Ascending aorta (tissue), 2 donors: ENCODE results near the gene ATP11B. TPM values are rescaled to one million over a fixed set of nuclear protein-coding genes. Genes with fewer than 3 reads are reported as not detected.

ENCODE experiments used
- DNase-seq, 2 donors: peaks; one replicate each; pipeline ENCODE4 v3.0.0-alpha.2; 2019; ENCODE audit warnings: low spot score in 2 of 2
- H3K27ac ChIP-seq, 2 donors: fragments of 200-600 bp; sonication (generic); one replicate each; pipeline ENCODE4 v1.5.1; 2016 to 2017; ENCODE audit warnings: mild to moderate bottlenecking in 1 of 2
- H3K27me3 ChIP-seq: fragments of 200-600 bp; sonication (generic); one replicate; pipeline ENCODE4 v1.5.1; 2017
- H3K36me3 ChIP-seq, 2 donors: fragments of 200-600 bp; sonication (generic); one replicate each; pipeline ENCODE4 v1.5.1; 2016
- H3K4me1 ChIP-seq, 2 donors: fragments of 200-600 bp; sonication (generic); one replicate each; pipeline ENCODE4 v1.5.1; 2016 to 2017; ENCODE audit warnings: mild to moderate bottlenecking in 1 of 2
- H3K4me3 ChIP-seq, 2 donors: fragments of 200-600 bp; sonication (generic); one replicate each; pipeline ENCODE4 v1.5.1; 2016 to 2017; ENCODE audit warnings: mild to moderate bottlenecking in 1 of 2
- H3K9me3 ChIP-seq, 2 donors: fragments of 200-600 bp; sonication (generic); one replicate each; pipeline ENCODE4 v1.5.1; 2016
- intact Hi-C: fragments of 100-400 bp; cut with DNase I; formaldehyde crosslinking; loops from one replicate; pipeline ENCODE4 v1.15.1; 2023
- total RNA-seq: library from RNA; depleted of rRNA; stranded (reverse); fragments of >200 nt; gene quantifications from one replicate; pipeline ENCODE4 v1.1.0, GENCODE V29; 2016
- TF ChIP-seq, protein P1 (sequence below), 3 experiments: fragments of 200-600 bp in 2 of 3; fragments of 450-650 bp in 1 of 3; sonication (generic) in 2 of 3; IDR thresholded peaks; one replicate each; pipeline ENCODE4 v1.5.1; 2016 to 2019; ENCODE audit warnings: antibody characterized with exemption in 3 of 3, mild to moderate bottlenecking in 1 of 3, moderate library complexity in 1 of 3

The ATP11B gene
- total RNA-seq, 1 donor from 2014 or later, result 117 TPM

DNA sequence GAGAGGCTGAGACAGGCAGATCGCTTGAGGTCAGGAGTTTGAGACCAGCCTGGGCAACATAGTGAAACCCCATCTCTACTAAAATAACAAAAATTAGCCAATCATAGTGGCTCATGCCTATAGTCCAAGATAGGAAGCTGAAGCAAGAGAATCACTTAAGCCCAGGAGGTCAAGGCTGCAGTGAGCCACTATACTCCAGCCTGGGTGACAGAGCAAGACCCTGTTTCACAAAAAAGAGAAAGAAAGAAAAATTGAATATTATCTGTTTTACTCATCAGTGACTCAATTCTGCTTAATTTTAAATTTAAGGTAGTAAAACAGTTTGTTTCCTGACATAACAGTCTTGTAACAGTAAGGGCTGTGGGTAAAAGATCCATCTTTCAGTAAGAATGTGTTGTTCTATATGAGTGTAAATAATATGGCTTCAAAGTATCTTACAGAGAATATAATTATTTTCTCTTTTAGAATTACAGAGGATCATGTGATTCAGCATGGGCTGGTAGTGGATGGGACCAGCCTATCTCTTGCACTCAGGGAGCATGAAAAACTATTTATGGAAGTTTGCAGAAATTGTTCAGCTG is 85.8 kb downstream of the ATP11B start:
- no peaks in the 10 kb centered on the region for H3K27me3 ChIP-seq
- intact Hi-C loops, result no loop called here
- no peak for DNase-seq
- H3K9me3 ChIP-seq, result no peaks in the 10 kb centered on the region
- H3K36me3 ChIP-seq, result peaks cover 24 to 47% of the 10 kb centered on the region in 2 donors
- no peak overlapping the region for H3K27ac ChIP-seq
- H3K4me3 ChIP-seq, result no peak overlapping the region
- no peaks in the 10 kb centered on the region for H3K4me1 ChIP-seq
- TF ChIP-seq, protein P1, sequence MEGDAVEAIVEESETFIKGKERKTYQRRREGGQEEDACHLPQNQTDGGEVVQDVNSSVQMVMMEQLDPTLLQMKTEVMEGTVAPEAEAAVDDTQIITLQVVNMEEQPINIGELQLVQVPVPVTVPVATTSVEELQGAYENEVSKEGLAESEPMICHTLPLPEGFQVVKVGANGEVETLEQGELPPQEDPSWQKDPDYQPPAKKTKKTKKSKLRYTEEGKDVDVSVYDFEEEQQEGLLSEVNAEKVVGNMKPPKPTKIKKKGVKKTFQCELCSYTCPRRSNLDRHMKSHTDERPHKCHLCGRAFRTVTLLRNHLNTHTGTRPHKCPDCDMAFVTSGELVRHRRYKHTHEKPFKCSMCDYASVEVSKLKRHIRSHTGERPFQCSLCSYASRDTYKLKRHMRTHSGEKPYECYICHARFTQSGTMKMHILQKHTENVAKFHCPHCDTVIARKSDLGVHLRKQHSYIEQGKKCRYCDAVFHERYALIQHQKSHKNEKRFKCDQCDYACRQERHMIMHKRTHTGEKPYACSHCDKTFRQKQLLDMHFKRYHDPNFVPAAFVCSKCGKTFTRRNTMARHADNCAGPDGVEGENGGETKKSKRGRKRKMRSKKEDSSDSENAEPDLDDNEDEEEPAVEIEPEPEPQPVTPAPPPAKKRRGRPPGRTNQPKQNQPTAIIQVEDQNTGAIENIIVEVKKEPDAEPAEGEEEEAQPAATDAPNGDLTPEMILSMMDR (IDR thresholded peaks at IDR 0.05), result no peak

DNA sequence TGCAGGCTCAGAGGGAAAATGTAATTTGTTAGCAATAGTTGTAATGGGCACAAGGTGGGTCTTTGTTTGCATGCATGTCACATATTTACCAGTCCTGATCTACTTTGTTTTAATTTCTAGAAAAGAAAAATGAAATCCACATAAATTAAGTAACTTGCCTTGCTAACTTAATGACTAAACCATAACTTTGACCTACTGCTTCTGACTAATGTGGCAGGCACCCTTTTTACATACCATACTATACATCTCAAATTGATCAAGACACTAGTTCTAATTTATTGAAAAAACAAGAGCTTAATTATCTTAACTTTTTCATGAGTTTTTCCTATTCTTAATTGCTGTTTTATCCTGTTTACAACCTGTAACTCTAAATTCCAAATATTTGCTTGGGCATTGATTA is 93.2 kb downstream of the ATP11B start:
- TF ChIP-seq, protein P1 (IDR thresholded peaks at IDR 0.05), result no peak
- no peak for DNase-seq
- Histone ChIP-seq H3K4me1 (no peaks in the 10 kb centered on the region), H3K4me3 (no peak overlapping the region), H3K36me3 (peaks cover 0 to 18% of the 10 kb centered on the region in 2 donors), H3K27me3 (no peaks in the 10 kb centered on the region), H3K27ac (no peak overlapping the region), H3K9me3 (no peaks in the 10 kb centered on the region)
- intact Hi-C loops, result no loop called here

DNA sequence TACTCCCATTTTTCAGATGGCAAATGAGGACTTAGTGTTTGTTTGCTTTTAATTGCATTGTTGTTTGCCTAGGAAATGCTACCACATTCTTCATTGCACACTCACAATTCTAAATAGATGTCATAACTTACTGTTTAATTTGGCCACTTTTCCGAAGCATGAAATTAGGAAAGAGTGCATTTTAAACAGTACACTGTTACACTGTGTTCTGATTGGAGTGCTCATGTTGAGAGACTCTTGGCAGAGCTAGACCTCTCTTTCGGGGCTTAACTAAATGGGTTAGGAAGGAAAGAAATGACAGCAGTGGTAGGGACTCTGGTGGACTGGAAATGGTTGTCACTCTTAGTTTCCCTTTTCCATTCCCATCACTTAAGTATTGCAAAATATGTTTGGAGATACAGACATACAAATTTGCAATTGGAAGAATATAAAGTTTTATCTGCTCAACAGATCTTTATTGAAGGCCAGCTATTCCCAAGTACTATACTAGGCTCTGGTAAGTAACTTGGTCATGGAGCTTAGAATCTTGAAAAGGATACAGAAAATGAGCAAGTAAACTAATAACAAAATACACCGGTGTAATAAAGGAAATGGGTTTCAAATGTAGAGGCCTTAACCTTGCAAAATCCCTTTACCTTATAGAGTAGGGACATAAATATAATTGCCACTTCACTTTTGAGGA is 96.8 kb downstream of the ATP11B start:
- Histone ChIP-seq H3K4me3 (no peak overlapping the region), H3K27me3 (no peaks in the 10 kb centered on the region), H3K36me3 (peaks cover 9 to 22% of the 10 kb centered on the region in 2 donors), H3K9me3 (no peaks in the 10 kb centered on the region), H3K4me1 (no peaks in the 10 kb centered on the region), H3K27ac (no peak overlapping the region)
- intact Hi-C loops, result no loop called here
- no peak for DNase-seq
- TF ChIP-seq, protein P1 (IDR thresholded peaks at IDR 0.05), result no peak

DNA sequence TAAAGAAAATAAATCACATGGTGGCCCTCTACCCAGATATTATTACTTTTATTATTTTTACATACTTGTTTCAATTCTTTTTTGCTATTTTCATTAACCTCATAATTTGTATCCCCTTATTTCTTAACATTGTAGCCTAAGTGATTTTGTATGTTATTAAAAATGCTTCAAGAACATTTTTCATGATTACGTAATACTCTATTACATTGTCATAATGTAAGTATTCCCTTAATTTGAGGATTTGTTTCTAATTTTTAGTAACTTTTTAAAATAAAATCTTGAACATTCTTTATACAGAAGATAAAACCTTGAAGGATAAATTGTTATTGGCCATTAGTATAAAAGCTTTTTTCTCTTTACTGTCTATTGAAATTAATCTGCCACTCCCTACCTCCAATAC is 98.1 kb downstream of the ATP11B start:
- TF ChIP-seq, protein P1 (IDR thresholded peaks at IDR 0.05), result no peak
- DNase-seq, result no peak
- Histone ChIP-seq H3K27ac (no peak overlapping the region), H3K4me3 (no peak overlapping the region), H3K27me3 (no peaks in the 10 kb centered on the region), H3K36me3 (peaks cover 9 to 22% of the 10 kb centered on the region in 2 donors), H3K4me1 (no peaks in the 10 kb centered on the region), H3K9me3 (no peaks in the 10 kb centered on the region)
- intact Hi-C loops, result no loop called here

DNA sequence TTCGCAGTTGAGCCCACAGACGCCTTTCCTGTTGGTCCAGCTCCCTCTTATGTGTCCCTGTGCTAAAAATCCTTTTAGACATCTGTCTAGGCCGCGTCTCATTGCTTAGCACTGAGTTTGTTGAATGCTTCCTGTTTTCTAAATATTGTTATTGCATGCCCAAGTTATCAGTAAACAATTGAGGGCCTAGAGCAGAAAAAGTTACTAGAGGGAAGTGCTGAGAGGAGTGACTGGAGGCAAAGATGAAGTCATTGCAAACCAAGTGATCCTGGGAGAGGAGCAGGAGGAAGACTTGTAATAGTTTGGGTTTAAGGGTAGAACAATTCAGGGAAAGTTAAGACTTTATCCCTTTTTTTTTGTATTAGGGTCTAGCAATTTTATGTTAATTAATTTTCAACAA is 98.9 kb downstream of the ATP11B start:
- H3K27ac ChIP-seq, result no peak overlapping the region
- intact Hi-C loops, result no loop called here
- no peak overlapping the region for H3K4me3 ChIP-seq
- no peaks in the 10 kb centered on the region for H3K9me3 ChIP-seq
- no peak for DNase-seq
- no peaks in the 10 kb centered on the region for H3K4me1 ChIP-seq
- H3K36me3 ChIP-seq, result peaks cover 9 to 22% of the 10 kb centered on the region in 2 donors
- H3K27me3 ChIP-seq, result no peaks in the 10 kb centered on the region
- TF ChIP-seq, protein P1 (IDR thresholded peaks at IDR 0.05), result no peak
